Activated T-cell treated with anti-CD3 and anti-CD28 coated beads, Interleukin-2, amount 50 U/mL, for 24 hours (primary cell): Measurements from ENCODE around the gene HID1.

Experiments used
- DNase-seq: peaks from one replicate; pipeline ENCODE4 v3.0.0-alpha.2; 2020
- H3K27ac Mint-ChIP-seq: 2 replicates; pipeline ENCODE4 v1.8.0; 2020; ENCODE audit warnings: mild to moderate bottlenecking, mixed read lengths
- H3K27me3 Mint-ChIP-seq: 2 replicates; pipeline ENCODE4 v1.8.0; 2020; ENCODE audit warnings: mixed read lengths
- H3K36me3 Mint-ChIP-seq: 2 replicates; pipeline ENCODE4 v1.8.0; 2020; ENCODE audit warnings: low read depth, mixed read lengths
- H3K4me1 Mint-ChIP-seq: 2 replicates; pipeline ENCODE4 v1.8.0; 2020; ENCODE audit warnings: low read depth, mixed read lengths
- H3K4me3 Mint-ChIP-seq: 2 replicates; pipeline ENCODE4 v1.8.0; 2020; ENCODE audit warnings: mild to moderate bottlenecking, moderate library complexity, mixed read lengths
- H3K9me3 Mint-ChIP-seq: 2 replicates; pipeline ENCODE4 v1.8.0; 2020; ENCODE audit warnings: mixed read lengths

The HID1 gene

DNA sequence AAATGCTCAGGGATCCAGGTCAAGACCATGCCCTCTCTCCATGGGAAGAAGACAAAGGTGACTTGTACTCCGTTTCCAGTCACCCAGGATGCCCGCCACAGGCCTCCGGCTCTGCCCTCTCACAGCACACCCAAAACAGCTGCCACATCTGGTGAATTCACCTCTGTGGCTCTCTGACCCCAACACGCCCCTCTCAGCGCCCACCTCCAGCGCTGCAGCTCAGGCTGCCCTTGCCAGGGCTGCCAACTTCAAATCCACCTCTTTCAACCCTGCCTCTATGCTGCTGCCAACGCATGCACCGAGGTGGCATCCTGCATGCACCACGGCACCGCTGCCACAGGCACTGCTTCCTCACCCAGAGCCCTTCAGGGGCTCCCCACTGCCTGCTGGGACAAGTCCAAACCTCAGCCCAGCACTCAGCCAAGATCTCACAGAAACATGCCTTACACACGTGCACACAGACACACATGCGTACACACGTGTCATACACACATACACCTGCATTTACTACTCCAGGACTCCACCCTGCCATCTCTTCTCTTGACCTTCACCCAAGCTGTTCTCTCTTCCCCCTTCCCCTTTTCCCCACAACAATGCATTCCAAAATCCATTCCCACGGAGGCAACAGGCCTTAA, 7.5 kb downstream of the HID1 start:
- Mint-ChIP-seq H3K27me3 (no peaks in the 10 kb centered on the region), H3K36me3 (no peaks in the 10 kb centered on the region), H3K9me3 (no peaks in the 10 kb centered on the region), H3K4me1 (peaks cover 5% of the 10 kb centered on the region), H3K4me3 (no peak overlapping the region), H3K27ac (no peak overlapping the region)
- no peak for DNase-seq

- Mint-ChIP-seq H3K36me3 (no peaks in the 10 kb centered on the region), H3K9me3 (no peaks in the 10 kb centered on the region), H3K27me3 (no peaks in the 10 kb centered on the region), H3K4me1 (peaks cover 5% of the 10 kb centered on the region), H3K27ac (no peak overlapping the region), H3K4me3 (no peak overlapping the region)
- DNase-seq = no peak
These were observed 8.3 kb downstream of the HID1 start for GRCh38 chr17:74964246-74964761.

- Mint-ChIP-seq H3K27ac (no peak overlapping the region), H3K4me1 (peaks cover 5% of the 10 kb centered on the region), H3K36me3 (no peaks in the 10 kb centered on the region), H3K9me3 (no peaks in the 10 kb centered on the region), H3K27me3 (no peaks in the 10 kb centered on the region), H3K4me3 (no peak overlapping the region)
- DNase-seq = no peak
These were observed 8.9 kb downstream of the HID1 start for GRCh38 chr17:74963656-74964055.

DNA sequence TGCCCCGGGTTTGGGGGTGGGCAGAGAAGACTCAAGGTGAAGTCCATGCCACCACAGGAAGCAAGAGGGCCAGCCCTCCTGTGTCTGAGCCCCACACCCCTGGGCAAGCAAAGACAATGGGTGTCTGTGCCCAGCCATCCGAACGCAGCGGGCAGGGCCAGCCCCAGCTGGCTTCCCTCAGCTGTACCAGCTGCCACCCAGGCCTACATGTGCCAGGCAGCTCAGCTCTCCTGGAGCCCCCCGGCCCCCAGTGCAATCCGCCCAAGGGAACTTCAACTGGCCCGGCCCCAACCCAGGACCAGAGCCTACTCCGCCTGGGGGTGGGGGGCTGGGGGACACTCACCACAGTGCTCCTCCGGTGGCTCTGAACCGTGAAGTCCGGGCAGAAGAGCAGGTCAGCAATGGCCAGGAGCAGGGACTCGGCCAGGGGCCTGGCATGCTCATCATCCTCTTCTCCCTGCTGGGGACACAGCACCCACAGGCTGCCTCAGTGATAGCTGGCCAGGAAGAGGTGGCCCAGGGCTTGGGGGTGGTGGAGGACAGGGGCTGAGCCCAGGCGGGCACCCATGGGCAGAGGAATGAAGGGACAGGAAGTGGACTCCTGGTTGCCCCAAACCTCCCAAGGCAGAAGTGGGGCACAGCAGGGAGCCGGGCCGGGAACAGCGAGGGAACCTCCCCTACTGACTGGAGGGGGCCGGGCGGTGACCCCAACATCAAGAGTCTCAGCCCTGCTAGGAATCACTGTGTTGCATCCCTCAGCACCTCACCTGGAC, 9.8 kb downstream of the HID1 start:
- no peak for DNase-seq
- Mint-ChIP-seq H3K36me3 (no peaks in the 10 kb centered on the region), H3K9me3 (no peaks in the 10 kb centered on the region), H3K4me1 (peaks cover 5% of the 10 kb centered on the region), H3K27me3 (no peaks in the 10 kb centered on the region), H3K27ac (no peak overlapping the region), H3K4me3 (no peak overlapping the region)

- H3K4me1 Mint-ChIP-seq = peaks cover 5% of the 10 kb centered on the region
- no peaks in the 10 kb centered on the region for H3K36me3 Mint-ChIP-seq
- H3K4me3 Mint-ChIP-seq = no peak overlapping the region
- H3K27me3 Mint-ChIP-seq = no peaks in the 10 kb centered on the region
- DNase-seq = peak; percentile 88
- H3K9me3 Mint-ChIP-seq = no peaks in the 10 kb centered on the region
- no peak overlapping the region for H3K27ac Mint-ChIP-seq
These were observed 10.8 kb downstream of the HID1 start for GRCh38 chr17:74961657-74962350.

DNA sequence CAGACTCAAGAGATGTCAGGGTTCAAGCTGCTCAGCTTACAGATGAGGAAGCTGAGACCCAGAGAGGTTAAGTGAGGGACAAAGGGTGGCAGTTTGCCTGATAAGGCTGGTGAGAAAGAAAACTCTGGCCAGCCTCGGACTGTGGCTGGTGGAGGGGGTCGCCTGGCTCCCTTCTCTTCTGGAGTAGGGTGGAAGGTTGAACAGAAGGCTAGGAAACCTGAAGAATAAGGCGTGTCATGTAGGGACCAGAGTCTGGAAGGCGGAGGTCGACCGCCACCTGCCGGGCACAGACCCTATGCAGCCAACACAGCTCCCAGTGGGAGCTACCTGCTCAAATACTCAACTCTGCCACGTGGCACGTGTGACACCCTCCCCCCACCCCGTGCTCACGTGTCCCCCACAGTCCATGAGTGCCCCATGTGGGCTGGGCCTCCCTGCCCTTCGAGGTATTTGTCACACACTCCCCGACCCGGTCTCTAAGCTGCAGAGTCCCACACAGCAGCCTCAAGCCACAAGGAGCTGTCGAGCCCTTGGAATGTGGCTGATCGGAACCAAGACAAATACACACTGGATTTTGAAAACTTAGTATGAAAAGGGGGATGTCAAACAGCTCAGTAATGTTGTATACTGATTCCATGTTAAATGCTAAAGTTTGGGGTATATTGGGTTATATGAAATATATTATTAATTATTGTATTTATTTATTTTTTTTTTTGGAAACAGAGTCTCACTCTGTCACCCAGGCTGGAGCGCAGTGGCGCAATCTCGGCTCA, 11.8 kb downstream of the HID1 start:
- Mint-ChIP-seq H3K27ac (no peak overlapping the region), H3K4me3 (no peak overlapping the region), H3K4me1 (peaks cover 5% of the 10 kb centered on the region), H3K36me3 (no peaks in the 10 kb centered on the region), H3K9me3 (no peaks in the 10 kb centered on the region), H3K27me3 (no peaks in the 10 kb centered on the region)
- DNase-seq = peak; percentile 59

DNA sequence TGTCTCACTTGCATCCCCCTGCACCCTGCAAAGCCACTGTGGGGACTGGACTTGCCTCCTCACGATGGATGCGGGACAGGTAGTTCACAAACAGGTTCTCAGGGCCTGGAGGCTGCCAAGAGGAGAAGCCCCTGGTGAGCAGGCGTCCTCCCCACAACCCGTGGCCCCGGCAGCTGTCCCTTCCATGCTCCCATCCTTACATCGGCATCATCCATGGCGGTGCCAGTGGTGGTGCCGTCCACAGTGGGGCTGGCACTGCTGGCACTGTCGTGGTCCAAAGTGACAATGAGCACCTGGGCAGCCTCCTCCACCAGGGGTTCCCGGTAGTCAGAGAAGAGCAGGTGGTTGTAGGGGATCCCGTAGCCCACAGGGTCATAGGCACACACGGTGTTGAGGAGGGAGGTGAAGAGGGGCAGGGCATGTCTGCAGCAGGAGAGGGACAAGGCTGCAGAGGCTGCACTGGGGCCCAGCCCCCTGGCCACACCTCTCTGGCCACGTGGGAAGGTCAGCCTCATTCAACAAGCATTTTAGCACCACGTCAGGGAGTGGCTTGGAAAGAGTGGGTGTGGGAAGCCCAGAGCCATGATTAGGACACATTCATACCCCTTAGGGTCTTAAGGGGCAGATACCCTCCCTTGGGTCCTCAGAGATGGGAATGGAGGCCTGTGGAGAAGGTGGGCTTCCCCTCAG, 12.6 kb downstream of the HID1 start:
- DNase-seq = no peak
- no peak overlapping the region for H3K27ac Mint-ChIP-seq

GRCh38 chr17:74957935-74958740, 14.4 kb downstream of the HID1 start:
- DNase-seq = peak; percentile 89
- Mint-ChIP-seq H3K36me3 (no peaks in the 10 kb centered on the region), H3K4me3 (no peak overlapping the region), H3K9me3 (no peaks in the 10 kb centered on the region), H3K4me1 (peaks cover 5% of the 10 kb centered on the region), H3K27ac (no peak overlapping the region), H3K27me3 (no peaks in the 10 kb centered on the region)

More for the DNA sequence above, 12.6 kb downstream of the HID1 start:
- no peaks in the 10 kb centered on the region for H3K9me3 Mint-ChIP-seq
- no peak overlapping the region for H3K4me3 Mint-ChIP-seq
- peaks cover 5% of the 10 kb centered on the region for H3K4me1 Mint-ChIP-seq
- no peaks in the 10 kb centered on the region for H3K27me3 Mint-ChIP-seq
- H3K36me3 Mint-ChIP-seq = no peaks in the 10 kb centered on the region

- Mint-ChIP-seq H3K36me3 (no peaks in the 10 kb centered on the region), H3K4me1 (peaks cover 3% of the 10 kb centered on the region), H3K4me3 (no peak overlapping the region), H3K27ac (no peak overlapping the region), H3K27me3 (no peaks in the 10 kb centered on the region), H3K9me3 (no peaks in the 10 kb centered on the region)
- DNase-seq = no peak
These were observed 16.5 kb downstream of the HID1 start for GRCh38 chr17:74956093-74956492.

DNA sequence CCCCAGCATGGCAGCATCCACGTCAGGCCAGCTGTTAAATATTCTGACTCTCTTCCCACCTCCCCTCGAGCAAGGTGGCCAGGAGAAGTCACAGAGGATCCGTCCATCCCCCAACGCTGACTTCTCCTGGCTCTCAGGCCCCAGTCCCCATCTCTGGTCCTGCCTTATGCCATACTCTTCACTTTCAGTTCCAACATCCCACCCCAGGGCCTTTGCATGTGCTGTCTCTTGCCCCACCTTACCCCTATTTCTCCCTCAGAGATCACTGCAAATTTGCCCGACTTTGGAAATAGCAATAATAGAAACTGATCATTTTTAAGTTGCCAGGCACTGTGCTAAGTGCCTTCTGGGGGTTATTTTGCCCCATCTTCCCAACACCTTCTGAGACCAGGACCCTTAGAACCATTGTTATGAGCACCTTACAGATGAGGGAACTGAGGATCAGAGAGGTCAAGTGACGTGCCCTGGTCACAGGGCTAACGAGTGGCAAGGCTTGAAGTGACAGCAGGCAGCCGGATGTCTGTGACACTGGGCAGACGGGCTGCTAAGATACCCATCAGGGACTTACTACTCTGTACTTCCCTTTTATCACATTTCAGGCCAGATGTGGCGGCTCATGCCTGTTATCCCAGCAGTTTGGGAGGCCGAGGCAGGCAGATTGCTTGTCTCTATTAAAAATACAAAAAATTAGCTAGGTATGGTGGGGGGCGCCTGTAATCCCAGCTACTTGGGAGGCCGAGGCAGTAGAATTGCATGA, 17.7 kb downstream of the HID1 start:
- Mint-ChIP-seq H3K36me3 (no peaks in the 10 kb centered on the region), H3K27me3 (no peaks in the 10 kb centered on the region), H3K4me1 (no peaks in the 10 kb centered on the region), H3K9me3 (no peaks in the 10 kb centered on the region), H3K27ac (no peak overlapping the region), H3K4me3 (no peak overlapping the region)
- DNase-seq = no peak

- Mint-ChIP-seq H3K4me1 (no peaks in the 10 kb centered on the region), H3K36me3 (no peaks in the 10 kb centered on the region), H3K9me3 (no peaks in the 10 kb centered on the region), H3K4me3 (no peak overlapping the region), H3K27ac (no peak overlapping the region), H3K27me3 (no peaks in the 10 kb centered on the region)
- no peak for DNase-seq
These were observed 18.4 kb downstream of the HID1 start for GRCh38 chr17:74954115-74954514.

DNA sequence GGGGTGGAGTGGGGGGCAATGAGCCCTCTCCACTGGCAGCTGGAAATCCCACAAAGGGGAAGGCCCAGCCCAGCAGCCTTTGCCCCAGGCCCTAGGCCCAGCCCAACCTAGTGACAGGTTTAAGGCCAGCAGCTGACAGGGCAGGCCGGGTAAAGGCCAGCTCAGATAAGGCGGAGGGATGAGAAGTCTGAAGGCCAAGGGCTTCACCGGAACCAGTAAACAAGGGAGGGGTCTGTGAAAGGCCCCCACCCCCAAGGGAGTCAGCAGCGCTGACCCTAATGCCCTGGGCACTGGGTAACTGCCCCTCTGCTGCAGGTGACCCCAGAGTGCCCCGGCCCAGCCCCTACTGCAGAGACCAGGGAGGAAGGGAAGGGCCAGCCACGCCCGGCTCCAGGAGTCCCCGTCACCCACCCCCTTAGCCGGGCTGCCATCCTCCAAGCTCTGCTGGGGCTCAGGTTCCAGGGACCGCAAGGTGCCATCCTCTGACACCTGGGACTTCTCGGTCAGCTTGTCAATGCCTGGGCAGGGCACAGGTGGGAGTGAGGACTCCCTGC, 19.3 kb downstream of the HID1 start:
- no peak for DNase-seq
- no peaks in the 10 kb centered on the region for H3K4me1 Mint-ChIP-seq
- H3K27me3 Mint-ChIP-seq = no peaks in the 10 kb centered on the region
- no peaks in the 10 kb centered on the region for H3K36me3 Mint-ChIP-seq
- no peak overlapping the region for H3K4me3 Mint-ChIP-seq
- H3K27ac Mint-ChIP-seq = no peak overlapping the region
- no peaks in the 10 kb centered on the region for H3K9me3 Mint-ChIP-seq
